Kidney (tissue), 14 donors: ENCODE data around the gene HNRNPUL1. TPM values are rescaled to one million over a fixed set of nuclear protein-coding genes. Genes with fewer than 3 reads are reported as not detected.
"Not testable (repeated sequence)": the region's sequence is repeated elsewhere in the genome, so short reads cannot be mapped to it uniquely, and the experiment has no call there.

Experiments
- DNase-seq, 5 donors: peaks; one replicate each; pipeline ENCODE4 v3.0.0-alpha.2; 2013 to 2020
- FAIRE-seq: peaks from 2 replicates; lab custom pipeline; 2012; peaks lifted over from hg19 to GRCh38; lab: Jason Lieb, UNC
- H3K27ac ChIP-seq, 2 donors: one replicate each; pipeline ENCODE4 v1.7.0; 2013; ENCODE audit warnings: low read depth in 2 of 2, low read length in 2 of 2, inconsistent platforms in 1 of 2
- H3K27me3 ChIP-seq: one replicate; pipeline ENCODE4 v1.7.1; 2013; ENCODE audit warnings: low read length, inconsistent platforms; ENCODE audit not compliant: control insufficient read depth, insufficient read depth
- H3K36me3 ChIP-seq, 3 donors: one replicate each; pipeline versions ENCODE4 v1.7.0 to v1.7.1; 2013; ENCODE audit warnings: low read length in 3 of 3, control low read depth in 1 of 3, inconsistent platforms in 1 of 3; ENCODE audit not compliant: insufficient read depth in 3 of 3, control insufficient read depth in 2 of 3
- H3K4me1 ChIP-seq, 3 donors: one replicate each; pipeline versions ENCODE4 v1.7.0 to v1.7.1; 2013; ENCODE audit warnings: low read length in 3 of 3, inconsistent platforms in 1 of 3, low read depth in 1 of 3; ENCODE audit not compliant: control insufficient read depth in 2 of 3, insufficient read depth in 2 of 3
- H3K4me3 ChIP-seq, 3 donors: one replicate each; pipeline versions ENCODE4 v1.7.0 to v1.8.1; 2013; ENCODE audit warnings: low read length in 3 of 3, control low read depth in 1 of 3, inconsistent platforms in 1 of 3
- H3K9ac ChIP-seq, 3 donors: one replicate each; pipeline versions ENCODE4 v1.7.0 to v1.7.1; 2013; ENCODE audit warnings: low read length in 3 of 3, control low read depth in 1 of 3, inconsistent platforms in 1 of 3
- H3K9me3 ChIP-seq, 3 donors: one replicate each; pipeline versions ENCODE4 v1.7.0 to v1.7.1; 2013; ENCODE audit warnings: low read length in 3 of 3, control low read depth in 1 of 3, inconsistent platforms in 1 of 3; ENCODE audit not compliant: control insufficient read depth in 2 of 3, insufficient read depth in 1 of 3
- CTCF ChIP-seq: IDR thresholded peaks from 3 replicates; pipeline ENCODE4 v1.5.1; 2012; ENCODE audit warnings: mild to moderate bottlenecking, moderate library complexity, borderline replicate concordance; ENCODE audit not compliant: insufficient read depth; ENCODE audit errors: extremely low read depth
- intact Hi-C: fragments of 100-400 bp; cut with DNase I; formaldehyde crosslinking; loops from one replicate; pipeline ENCODE4 v1.11.1; 2022
- polyA plus RNA-seq: library from polyadenylated mRNA; stranded (reverse); fragments of 350-450 nt; fragmentation: Illumina TruSeq; extraction: RNeasy Lipid Tissue Mini Kit (QIAGEN cat#74804); gene quantifications from one replicate; pipeline ENCODE4 v1.2.3, GENCODE V29; 2014; ENCODE audit warnings: low read depth, low replicate concordance; ENCODE audit not compliant: insufficient read depth
- total RNA-seq: library from RNA; stranded (reverse); fragmentation: NEBNext Ultra II Directional; extraction: Animal tissue kit (Norgen Biotek cat#: 25700); gene quantifications from one replicate; pipeline ENCODE4 v1.2.1, GENCODE V29; 2021
- donor health status: control.
- donor health status: control.
- donor health status: control.
- donor health status: control.
- donor health status: control.
- donor health status: DM: yes; HTN: yes; CAD: no.
- donor health status: Normal renal cell carcinoma (clear cell type).

The HNRNPUL1 gene
- total and polyA plus RNA-seq, 2 donors from 2014 or later = 51.0 to 182 TPM

GRCh38 chr19:41288673-41289530 lies 24.7 kb downstream of the HNRNPUL1 start:
- no peaks in the 10 kb centered on the region for H3K9me3 ChIP-seq
- no peak for DNase-seq
- intact Hi-C loops = no loop called here
- FAIRE-seq = no peak
- no peak for TF ChIP-seq CTCF
- no peaks in the 10 kb centered on the region for H3K27me3 ChIP-seq
- no peaks in the 10 kb centered on the region for H3K4me1 ChIP-seq
- peaks cover 18 to 42% (median 38%) of the 10 kb centered on the region in 3 donors for H3K36me3 ChIP-seq
- no peak overlapping the region for H3K27ac ChIP-seq
- no peak overlapping the region for H3K9ac ChIP-seq
- no peak overlapping the region for H3K4me3 ChIP-seq

- H3K9ac ChIP-seq, H3K4me1 ChIP-seq, DNase-seq, H3K9me3 ChIP-seq, H3K27ac ChIP-seq, FAIRE-seq, intact Hi-C loops, H3K27me3 ChIP-seq, H3K4me3 ChIP-seq: not testable (repeated sequence)
- peaks cover 20 to 48% (median 44%) of the 10 kb centered on the region in 3 donors for H3K36me3 ChIP-seq
Measured at GRCh38 chr19:41289814-41290213, 25.6 kb downstream of the HNRNPUL1 start.

GRCh38 chr19:41294393-41294792 lies 30.2 kb downstream of the HNRNPUL1 start:
- FAIRE-seq = no peak
- H3K4me3 ChIP-seq = no peak overlapping the region
- TF ChIP-seq CTCF = no peak
- peaks cover 25 to 79% (median 71%) of the 10 kb centered on the region in 3 donors for H3K36me3 ChIP-seq
- H3K27ac ChIP-seq = no peak overlapping the region
- DNase-seq = no peak
- no peak overlapping the region for H3K9ac ChIP-seq
- H3K27me3 ChIP-seq = no peaks in the 10 kb centered on the region
- H3K4me1 ChIP-seq = peaks cover 0 to 15% (median 4%) of the 10 kb centered on the region in 3 donors
- intact Hi-C loops = no loop called here
- no peaks in the 10 kb centered on the region for H3K9me3 ChIP-seq

- no peak for FAIRE-seq
- no peaks in the 10 kb centered on the region for H3K27me3 ChIP-seq
- H3K4me1 ChIP-seq = peaks cover 0 to 20% (median 4%) of the 10 kb centered on the region in 3 donors
- no peak overlapping the region for H3K4me3 ChIP-seq
- H3K9ac ChIP-seq = no peak overlapping the region
- no peaks in the 10 kb centered on the region for H3K9me3 ChIP-seq
- TF ChIP-seq CTCF = no peak
- intact Hi-C loops = no loop called here
- peaks cover 25 to 88% (median 79%) of the 10 kb centered on the region in 3 donors for H3K36me3 ChIP-seq
- no peak overlapping the region for H3K27ac ChIP-seq
- DNase-seq = no peak
Measured at GRCh38 chr19:41295499-41295898, 31.3 kb downstream of the HNRNPUL1 start.
